Subcutaneous adipose tissue (tissue), 4 donors: ENCODE measurements around the gene OTUD5. TPM values are rescaled to one million over a fixed set of nuclear protein-coding genes. Genes with fewer than 3 reads are reported as not detected.

Experiments used
- small RNA-seq: library from RNA; depleted of rRNA; stranded (forward); fragments of <200 nt; gene quantifications from one replicate; pipeline ENCODE3, GENCODE V24; 2016
- total RNA-seq, 4 donors: library from RNA; depleted of rRNA; stranded (reverse); fragments of >200 nt; gene quantifications; one replicate each; pipeline ENCODE4 v1.1.0, GENCODE V29; 2016
- TF ChIP-seq, protein P1 (sequence below): fragments of 450-650 bp; IDR thresholded peaks from one replicate; pipeline ENCODE4 v1.5.1; 2016; ENCODE audit warnings: low read depth, mild to moderate bottlenecking, control low read depth, antibody characterized with exemption, moderate library complexity

Gene OTUD5
- total RNA-seq, 4 donors from 2014 or later: 24.0 to 47.5 (median 29.9) TPM

DNA sequence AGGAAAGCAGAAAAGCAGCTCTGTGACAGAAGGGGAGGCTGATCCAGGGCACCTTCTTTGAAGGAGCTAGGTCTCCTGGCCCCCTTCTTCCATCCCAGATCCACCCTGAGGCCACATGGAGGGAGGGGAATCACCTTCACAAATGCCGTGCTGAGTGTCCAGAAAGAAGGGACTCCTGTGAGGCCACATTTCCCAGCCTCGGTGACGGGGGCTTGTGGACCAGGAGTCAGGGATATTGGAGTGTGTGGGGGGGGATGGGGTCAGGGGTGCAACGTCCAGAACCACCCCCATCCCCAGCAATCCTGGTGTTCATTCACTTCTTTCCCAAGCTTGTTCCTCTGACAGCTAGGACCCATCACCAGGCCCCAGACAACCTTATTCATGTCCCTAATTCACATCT is 64.5 kb downstream of the OTUD5 start:
- TF ChIP-seq, protein P1, sequence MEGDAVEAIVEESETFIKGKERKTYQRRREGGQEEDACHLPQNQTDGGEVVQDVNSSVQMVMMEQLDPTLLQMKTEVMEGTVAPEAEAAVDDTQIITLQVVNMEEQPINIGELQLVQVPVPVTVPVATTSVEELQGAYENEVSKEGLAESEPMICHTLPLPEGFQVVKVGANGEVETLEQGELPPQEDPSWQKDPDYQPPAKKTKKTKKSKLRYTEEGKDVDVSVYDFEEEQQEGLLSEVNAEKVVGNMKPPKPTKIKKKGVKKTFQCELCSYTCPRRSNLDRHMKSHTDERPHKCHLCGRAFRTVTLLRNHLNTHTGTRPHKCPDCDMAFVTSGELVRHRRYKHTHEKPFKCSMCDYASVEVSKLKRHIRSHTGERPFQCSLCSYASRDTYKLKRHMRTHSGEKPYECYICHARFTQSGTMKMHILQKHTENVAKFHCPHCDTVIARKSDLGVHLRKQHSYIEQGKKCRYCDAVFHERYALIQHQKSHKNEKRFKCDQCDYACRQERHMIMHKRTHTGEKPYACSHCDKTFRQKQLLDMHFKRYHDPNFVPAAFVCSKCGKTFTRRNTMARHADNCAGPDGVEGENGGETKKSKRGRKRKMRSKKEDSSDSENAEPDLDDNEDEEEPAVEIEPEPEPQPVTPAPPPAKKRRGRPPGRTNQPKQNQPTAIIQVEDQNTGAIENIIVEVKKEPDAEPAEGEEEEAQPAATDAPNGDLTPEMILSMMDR: no peak

DNA sequence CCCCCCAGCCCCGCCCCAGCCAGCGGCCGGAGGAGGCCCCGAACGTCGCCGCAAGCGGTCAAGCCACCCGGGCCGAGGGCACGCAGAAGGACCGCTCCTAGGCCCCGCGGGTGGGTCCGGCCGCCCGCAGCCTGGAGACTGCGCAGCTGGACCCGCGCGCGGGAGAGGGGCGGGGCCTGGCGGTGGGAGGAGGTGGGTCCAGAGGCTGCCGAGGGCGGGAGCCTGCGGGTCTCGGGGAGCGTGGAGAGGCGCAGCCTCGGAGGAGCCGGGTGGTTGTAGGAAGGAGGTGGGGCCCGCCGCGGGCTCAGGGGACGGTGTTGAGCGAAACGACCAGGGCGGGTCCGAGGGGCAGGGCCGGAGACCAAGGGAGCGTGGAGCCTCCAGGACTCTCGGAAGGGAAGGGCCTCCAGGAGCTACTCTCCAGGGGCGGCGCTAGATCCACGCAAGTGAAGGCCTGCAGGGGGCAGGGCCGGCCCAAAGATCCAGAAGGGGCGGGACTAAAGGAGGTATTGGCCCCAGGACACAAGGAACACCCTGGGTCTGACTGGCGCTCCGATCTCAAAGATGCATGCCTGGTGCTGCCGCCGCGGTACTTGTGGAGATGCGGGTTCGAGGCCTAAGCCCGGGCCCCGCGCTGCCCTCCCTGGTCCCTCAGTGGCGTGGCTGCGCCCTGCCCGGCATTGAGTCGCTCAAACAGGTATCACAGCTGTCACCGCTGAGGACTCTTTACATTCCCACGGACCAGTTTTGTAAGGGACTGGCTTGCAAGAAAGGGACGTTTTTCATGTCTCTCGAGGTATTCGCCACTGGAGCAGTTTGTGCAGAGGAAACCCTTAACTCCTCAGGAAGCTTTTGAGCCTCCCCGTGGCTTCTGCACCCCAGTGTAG is 65.8 kb downstream of the OTUD5 start:
- TF ChIP-seq, protein P1: no peak

DNA sequence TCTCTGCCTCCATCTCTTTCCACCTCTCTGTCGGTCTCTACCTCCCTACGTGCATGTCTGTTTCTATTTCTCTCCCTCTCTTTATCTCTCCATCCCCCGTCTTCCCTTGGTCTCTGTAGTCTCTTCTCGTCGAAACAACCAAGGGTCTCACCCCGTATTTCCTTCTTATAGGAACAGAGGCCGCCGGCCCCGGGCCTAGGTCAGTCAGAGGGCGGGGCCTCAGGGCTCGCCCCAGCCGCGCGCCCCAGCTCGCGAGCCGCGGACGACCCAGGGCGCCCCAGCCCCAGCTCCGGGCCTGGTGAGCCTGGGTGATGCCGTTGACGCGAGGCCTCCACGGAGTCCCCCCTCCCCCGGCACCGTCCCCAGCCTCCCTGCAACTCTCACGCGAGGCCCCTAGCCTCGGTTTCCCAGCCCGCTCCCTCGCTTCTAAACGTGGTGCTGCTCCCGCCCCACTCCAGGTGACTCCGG is 66.4 kb downstream of the OTUD5 start:
- TF ChIP-seq, protein P1: no peak

DNA sequence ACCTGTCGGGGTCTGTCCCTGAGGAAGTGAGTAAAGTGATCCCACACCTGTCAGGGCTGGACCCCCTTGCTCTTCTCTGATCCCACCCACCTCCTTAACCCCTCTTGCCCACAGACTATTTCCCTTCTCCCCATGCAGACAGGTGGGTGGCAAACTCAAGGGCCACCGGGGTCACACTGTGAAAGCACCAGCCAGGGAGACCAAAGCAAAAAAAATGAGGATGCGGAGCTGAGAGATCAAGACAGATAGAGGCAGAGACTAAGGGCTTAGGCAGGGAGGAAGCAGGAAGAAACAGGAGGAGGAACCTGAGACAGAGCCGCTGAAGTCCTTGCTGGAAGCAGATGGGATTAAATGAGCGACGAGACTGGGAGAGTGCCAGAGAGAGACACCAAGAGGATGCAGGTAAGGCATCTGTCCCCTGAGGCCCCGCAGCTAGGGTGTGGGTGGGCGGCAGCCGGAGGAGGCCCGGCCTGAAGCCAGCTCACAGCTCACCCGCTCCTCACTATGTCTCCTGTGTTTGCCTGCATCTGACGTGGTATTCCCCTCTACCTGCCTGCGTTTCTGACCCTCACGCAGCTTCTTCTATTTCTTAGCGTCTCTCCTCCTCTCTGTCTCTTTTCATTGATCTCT is 67.0 kb downstream of the OTUD5 start:
- TF ChIP-seq, protein P1: no peak

DNA sequence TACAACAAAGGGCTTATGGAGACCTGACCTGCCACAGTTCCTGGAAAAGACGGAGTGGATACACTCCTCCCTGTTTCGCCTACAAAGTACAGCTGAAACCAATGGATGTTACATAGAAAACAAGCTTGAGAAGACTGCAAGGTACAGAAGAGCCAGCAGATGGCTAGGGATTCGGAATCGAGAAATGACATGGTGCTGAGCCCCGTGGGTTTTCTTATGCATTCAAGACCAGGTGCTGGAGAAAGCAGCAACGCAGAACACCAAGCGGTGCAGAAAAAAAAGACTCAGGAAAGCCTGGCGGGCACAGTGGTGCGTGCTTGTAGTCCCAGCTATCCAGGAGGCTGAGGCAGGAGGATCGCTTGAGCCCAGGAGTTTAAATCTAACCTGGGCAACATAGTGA is 73.7 kb downstream of the OTUD5 start:
- TF ChIP-seq, protein P1: no peak

Small RNAs within 50 kb of the gene (small RNA-seq; reads per million reads assigned to genes)
- not detected for gene RNU6-722P

Other genes with a start within 250 kb of the OTUD5 start
- not detected for gene GLOD5, start 195.9 kb downstream of the OTUD5 start, total RNA-seq
- gene GATA1, start 171.0 kb downstream of the OTUD5 start, total RNA-seq: under 1 TPM in 2 of 4 donors, not detected in 2; 0.34 to 0.44 TPM
- 10 to 100 TPM; 24.9 to 74.6 (median 59.8) TPM for gene HDAC6, start 155.5 kb downstream of the OTUD5 start, total RNA-seq
- not detected for gene ERAS, start 131.1 kb downstream of the OTUD5 start, total RNA-seq
- under 1 TPM in 1 of 4 donors, not detected in 3; 0.44 TPM for gene PCSK1N, start 122.0 kb downstream of the OTUD5 start, total RNA-seq
- gene TIMM17B, start 59.8 kb downstream of the OTUD5 start, total RNA-seq: 10 to 100 TPM; 14.3 to 27.3 (median 22.9) TPM
- gene PQBP1, start 59.7 kb downstream of the OTUD5 start, total RNA-seq: 10 to 100 TPM; 41.9 to 53.9 (median 44.3) TPM
- gene SLC35A2, start 46.0 kb downstream of the OTUD5 start, total RNA-seq: 10 to 100 TPM in 2 of 4 donors, 1 to 10 TPM in 2; 6.6 to 13.9 (median 10.0) TPM
- 10 to 100 TPM in 1 of 4 donors, 1 to 10 TPM in 3; 3.4 to 11.7 (median 5.5) TPM for gene PIM2, start 38.6 kb downstream of the OTUD5 start, total RNA-seq
- 1 to 10 TPM in 2 of 4 donors, under 1 TPM in 2; 0.49 to 1.7 (median 1.1) TPM for gene KCND1, start 14.2 kb upstream of the OTUD5 start, total RNA-seq
- 10 to 100 TPM; 20.7 to 46.3 (median 33.4) TPM for gene GRIPAP1, start 44.7 kb upstream of the OTUD5 start, total RNA-seq
- 100 to 1,000 TPM in 1 of 4 donors, 10 to 100 TPM in 3; 50.9 to 148 (median 72.8) TPM for gene TFE3, start 85.8 kb upstream of the OTUD5 start, total RNA-seq
- gene CCDC120, start 101.4 kb upstream of the OTUD5 start, total RNA-seq: 1 to 10 TPM in 2 of 4 donors, under 1 TPM in 2; 0.44 to 3.1 (median 1.2) TPM
- gene PRAF2, start 116.4 kb upstream of the OTUD5 start, total RNA-seq: 10 to 100 TPM in 2 of 4 donors, 1 to 10 TPM in 2; 5.1 to 10.6 (median 9.0) TPM
- gene WDR45, start 122.3 kb upstream of the OTUD5 start, total RNA-seq: 100 to 1,000 TPM in 2 of 4 donors, 10 to 100 TPM in 2; 84.5 to 138 (median 115) TPM
- gene GPKOW, start 166.1 kb upstream of the OTUD5 start, total RNA-seq: 10 to 100 TPM; 11.9 to 32.0 (median 19.8) TPM
- gene MAGIX, start 205.2 kb upstream of the OTUD5 start, total RNA-seq: 1 to 10 TPM in 1 of 4 donors, under 1 TPM in 3; 0.17 to 3.0 (median 0.35) TPM
- 10 to 100 TPM; 19.0 to 62.0 (median 37.2) TPM for gene PLP2, start 214.3 kb upstream of the OTUD5 start, total RNA-seq
- gene PRICKLE3, start 228.8 kb upstream of the OTUD5 start, total RNA-seq: 10 to 100 TPM; 10.7 to 19.4 (median 13.8) TPM
- 1 to 10 TPM in 1 of 4 donors, under 1 TPM in 3; 0.16 to 2.4 (median 0.91) TPM for gene SYP, start 242.6 kb upstream of the OTUD5 start, total RNA-seq